SK-N-SH (cell line): ENCODE results near the gene ZFAND6. TPM values are rescaled to one million over a fixed set of nuclear protein-coding genes. Genes with fewer than 3 reads are reported as not detected.
A peak's percentile ranks its signal among the peaks of the same experiment; 100 is the strongest.

Experiments used
- CTCF ChIA-PET: fragments of 300-600, 350-600 bp; formaldehyde crosslinking; extraction: SDS; loops from one replicate; lab custom pipeline; 2021; lab: Yijun Ruan, JAX
- POLR2A ChIA-PET: fragments of 350-600 bp; sonication (Branson Sonifier 250); formaldehyde crosslinking; extraction: SDS; loops from one replicate; lab custom pipeline; 2020; ENCODE audit warnings: antibody characterized with exemption, inconsistent platforms; lab: Yijun Ruan, JAX
- DNase-seq: peaks from one replicate; pipeline ENCODE4 v3.0.0; 2012
- H2AFZ ChIP-seq: fragments of 200-600 bp; sonication (generic); 2 replicates; pipeline ENCODE4 v1.8.1; 2016; ENCODE audit warnings: antibody characterized with exemption, mild to moderate bottlenecking, low read depth
- H3F3A ChIP-seq: fragments of 200-600 bp; sonication (generic); replicated peaks from 2 replicates; pipeline ENCODE3; 2016; ENCODE audit warnings: antibody characterized with exemption, mild to moderate bottlenecking; ENCODE audit not compliant: insufficient read depth
- H3K27ac ChIP-seq, 2 experiments: fragments of 200-500 bp in 1 of 2; fragments of 200-600 bp in 1 of 2; sonication (Bioruptor generic) in 1 of 2; sonication (generic), shearing (Covaris generic) in 1 of 2; 2 replicates each; pipeline versions ENCODE4 v1.5.1 to v1.6.1; 2014 to 2016; ENCODE audit warnings: low read depth in 2 of 2, inconsistent platforms in 1 of 2, low read length in 1 of 2, mild to moderate bottlenecking in 1 of 2, mixed read lengths in 1 of 2
- H3K27me3 ChIP-seq: fragments of 200-600 bp; sonication (generic), shearing (Covaris generic); 2 replicates; pipeline ENCODE4 v1.6.1; 2016; ENCODE audit warnings: mixed run types; ENCODE audit not compliant: insufficient read depth
- H3K36me3 ChIP-seq, 2 experiments: fragments of 200-500 bp in 1 of 2; fragments of 200-600 bp in 1 of 2; sonication (Bioruptor generic) in 1 of 2; sonication (generic) in 1 of 2; replicated peaks in 1 of 2; 2 replicates each; pipeline versions ENCODE3 to v1.5.1; 2014 to 2016; ENCODE audit warnings: low read length in 1 of 2, mild to moderate bottlenecking in 1 of 2; ENCODE audit not compliant: insufficient read depth in 2 of 2, control insufficient read depth in 1 of 2
- H3K4me1 ChIP-seq, 2 experiments: fragments of 200-500 bp in 1 of 2; fragments of 200-600 bp in 1 of 2; sonication (Bioruptor generic) in 1 of 2; sonication (generic), shearing (Covaris generic) in 1 of 2; 2 replicates each; pipeline versions ENCODE4 v1.5.1 to v1.6.1; 2014 to 2016; ENCODE audit warnings: low read depth in 1 of 2, low read length in 1 of 2, mixed run types in 1 of 2; ENCODE audit not compliant: insufficient read depth in 2 of 2, control insufficient read depth in 1 of 2
- H3K4me2 ChIP-seq: fragments of 200-600 bp; sonication (generic), shearing (Covaris generic); 2 replicates; pipeline ENCODE4 v1.6.1; 2017; ENCODE audit warnings: mixed run types
- H3K4me3 ChIP-seq, 2 experiments: fragments of 200-500 bp in 1 of 2; fragments of 200-600 bp in 1 of 2; sonication (Bioruptor generic) in 1 of 2; sonication (generic), shearing (Covaris generic) in 1 of 2; 2 replicates each; pipeline versions ENCODE4 v1.5.1 to v1.8.1; 2014 to 2016; ENCODE audit warnings: low read depth in 2 of 2, inconsistent platforms in 1 of 2, low read length in 1 of 2, mild to moderate bottlenecking in 1 of 2, mixed read lengths in 1 of 2, moderate library complexity in 1 of 2
- H3K79me2 ChIP-seq: fragments of 200-600 bp; sonication (generic); 2 replicates; pipeline ENCODE4 v1.8.1; 2017; ENCODE audit warnings: mild to moderate bottlenecking; ENCODE audit not compliant: insufficient read depth
- H3K9ac ChIP-seq: fragments of 200-600 bp; sonication (generic); 2 replicates; pipeline ENCODE4 v1.6.1; 2017; ENCODE audit warnings: mixed run types
- H3K9me2 ChIP-seq: fragments of 200-600 bp; sonication (generic); 2 replicates; pipeline ENCODE4 v1.6.1; 2017; ENCODE audit warnings: mixed run types
- H3K9me3 ChIP-seq: fragments of 200-600 bp; sonication (generic); 2 replicates; pipeline ENCODE4 v1.6.1; 2017; ENCODE audit warnings: mixed run types, mild to moderate bottlenecking, moderate library complexity
- H4K20me1 ChIP-seq: fragments of 200-600 bp; sonication (generic); 2 replicates; pipeline ENCODE4 v1.6.1; 2017; ENCODE audit warnings: mild to moderate bottlenecking, mixed run types; ENCODE audit not compliant: insufficient read depth
- ELF1 ChIP-seq: IDR thresholded peaks from 2 replicates; pipeline ENCODE4 v1.4.0; 2012
- EZH2phosphoT487 ChIP-seq: fragments of 200-600 bp; sonication (generic); IDR thresholded peaks from 2 replicates; pipeline ENCODE4 v1.6.1; 2017; ENCODE audit warnings: low read depth, mixed run types, mild to moderate bottlenecking, antibody characterized with exemption, moderate library complexity, borderline replicate concordance
- FOSL2 ChIP-seq: IDR thresholded peaks from 2 replicates; pipeline ENCODE4 v1.4.0; 2012; ENCODE audit warnings: low read depth, mild to moderate bottlenecking, moderate library complexity, borderline replicate concordance
- FOXJ3 ChIP-seq: sonication (generic); formaldehyde crosslinking; IDR thresholded peaks from 2 replicates; pipeline ENCODE4 v1.5.1; 2020; ENCODE audit warnings: mild to moderate bottlenecking, missing genetic modification reagents
- FOXM1 ChIP-seq: IDR thresholded peaks from 2 replicates; pipeline ENCODE4 v1.4.0; 2012; ENCODE audit warnings: low read depth, mild to moderate bottlenecking
- GABPA ChIP-seq: IDR thresholded peaks from 2 replicates; pipeline ENCODE4 v1.4.0; 2012; ENCODE audit warnings: low read depth, mild to moderate bottlenecking
- MAX ChIP-seq: IDR thresholded peaks from 2 replicates; pipeline ENCODE4 v1.4.0; 2012; ENCODE audit warnings: low read depth
- MEF2A ChIP-seq: IDR thresholded peaks from 2 replicates; pipeline ENCODE4 v1.4.0; 2012; ENCODE audit warnings: low read depth, borderline replicate concordance
- PBX3 ChIP-seq: IDR thresholded peaks from 2 replicates; pipeline ENCODE4; 2012
- POLR2AphosphoS5 ChIP-seq: IDR thresholded peaks from 2 replicates; pipeline ENCODE4 v1.6.1; 2012; ENCODE audit warnings: low read depth, low read length
- RAD21 ChIP-seq: IDR thresholded peaks from 2 replicates; pipeline ENCODE4 v1.6.1; 2012; ENCODE audit warnings: mild to moderate bottlenecking, low read length
- RCOR1 ChIP-seq: fragments of 150-350 bp; IDR thresholded peaks from 2 replicates; pipeline ENCODE4 v1.6.1; 2017; ENCODE audit warnings: antibody characterized with exemption, low read length
- REST ChIP-seq: IDR thresholded peaks from 2 replicates; pipeline ENCODE4 v1.6.1; 2012; ENCODE audit warnings: mild to moderate bottlenecking, low read depth, low read length, moderate library complexity
- RFX5 ChIP-seq: IDR thresholded peaks from 2 replicates; pipeline ENCODE4 v1.6.1; 2012; ENCODE audit warnings: mild to moderate bottlenecking, improper control_type of control experiment, low read length
- RXRA ChIP-seq: IDR thresholded peaks from 2 replicates; pipeline ENCODE4 v1.4.0; 2012; ENCODE audit warnings: low read depth, mild to moderate bottlenecking, borderline replicate concordance
- SIN3A ChIP-seq: IDR thresholded peaks from 2 replicates; pipeline ENCODE4 v1.6.1; 2012; ENCODE audit warnings: low read depth, mild to moderate bottlenecking, low read length, moderate library complexity, borderline replicate concordance
- SMC3 ChIP-seq: IDR thresholded peaks from 2 replicates; pipeline ENCODE4 v1.6.1; 2012; ENCODE audit warnings: low read depth, low read length, improper control_type of control experiment
- ZBTB33 ChIP-seq: IDR thresholded peaks from 2 replicates; pipeline ENCODE4 v1.4.0; 2012; ENCODE audit warnings: low read depth, borderline replicate concordance
- WGBS: methylation state at CpG from one replicate; pipeline ENCODE4 v1.1.6; 2017; ENCODE audit warnings: low lambda C conversion rate; 5-methylcytosine and 5-hydroxymethylcytosine counted together
- polyA plus RNA-seq, 3 experiments: library from polyadenylated mRNA; depleted of rRNA; stranded (reverse); fragments of >200 nt; gene quantifications; 2 replicates each; pipeline ENCODE4 v1.2.3, GENCODE V29; 2012
- TF ChIP-seq, protein P1 (sequence below): fragments of 200-600 bp; sonication (generic); IDR thresholded peaks from 2 replicates; pipeline ENCODE4 v1.6.1; 2017; ENCODE audit warnings: antibody characterized with exemption, mild to moderate bottlenecking, moderate library complexity

ZFAND6 gene
- polyA plus RNA-seq, 1 of the 3 experiments (the other 2 are of a cell fraction), result 90.1 TPM

DNA sequence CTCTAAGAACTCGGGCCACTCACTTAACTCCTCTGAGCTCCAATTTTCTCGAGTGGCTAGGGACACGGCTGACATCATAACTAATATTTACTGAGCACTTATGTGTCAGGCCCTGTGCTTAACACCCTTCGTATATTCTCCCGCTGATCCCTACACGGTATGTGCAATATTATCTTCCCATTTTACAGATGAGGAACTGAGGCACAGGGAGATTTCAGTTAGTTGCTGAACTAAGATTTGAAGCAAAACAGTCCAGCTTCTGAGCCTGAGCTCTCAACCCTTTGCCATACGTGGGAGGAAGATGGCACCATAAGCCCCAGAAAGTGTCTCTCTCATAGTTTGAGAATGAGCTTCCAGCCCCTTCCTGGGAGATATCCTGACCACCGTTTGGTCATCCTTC, 112.9 kb downstream of the ZFAND6 start:
- Histone ChIP-seq H3K9me3 (no peaks in the 10 kb centered on the region), H4K20me1 (no peaks in the 10 kb centered on the region), H3K27ac (no peak overlapping the region), H3K9me2 (no peaks in the 10 kb centered on the region), H3K36me3 (peaks cover 0 to 9% of the 10 kb centered on the region in 2 experiments), H3K4me1 (peaks cover 0 to 14% of the 10 kb centered on the region in 2 experiments; a peak in 2 of 4 replicates), H2AFZ (no peak overlapping the region), H3K27me3 (no peaks in the 10 kb centered on the region), H3K4me3 (no peak overlapping the region), H3F3A (peaks cover 16% of the 10 kb centered on the region), H3K9ac (no peak overlapping the region), H3K4me2 (no peak overlapping the region), H3K79me2 (no peaks in the 10 kb centered on the region)
- DNase-seq, result no peak
- 75% methylated on average over 8 of the region's 8 CpGs for WGBS
- ChIA-PET POLR2A (no interaction called here), CTCF (interaction anchor here (1.0 to 2.7 kb wide), 11 partner anchors 9 to 797 kb away, joined by 3 to 18 read pairs (median 6); partner anchors contain the start of gene ZFAND6)
- no peak for TF ChIP-seq FOXJ3 (CRISPR knock-in tag)
- no peak for TF ChIP-seq FOSL2
- no peak for TF ChIP-seq MAX
- TF ChIP-seq RFX5, result no peak
- no peak for TF ChIP-seq GABPA
- no peak for TF ChIP-seq FOXM1
- TF ChIP-seq RCOR1, result no peak
- TF ChIP-seq SIN3A, result no peak
- TF ChIP-seq MEF2A, result no peak
- TF ChIP-seq EZH2phosphoT487, result no peak
- no peak for TF ChIP-seq PBX3

DNA sequence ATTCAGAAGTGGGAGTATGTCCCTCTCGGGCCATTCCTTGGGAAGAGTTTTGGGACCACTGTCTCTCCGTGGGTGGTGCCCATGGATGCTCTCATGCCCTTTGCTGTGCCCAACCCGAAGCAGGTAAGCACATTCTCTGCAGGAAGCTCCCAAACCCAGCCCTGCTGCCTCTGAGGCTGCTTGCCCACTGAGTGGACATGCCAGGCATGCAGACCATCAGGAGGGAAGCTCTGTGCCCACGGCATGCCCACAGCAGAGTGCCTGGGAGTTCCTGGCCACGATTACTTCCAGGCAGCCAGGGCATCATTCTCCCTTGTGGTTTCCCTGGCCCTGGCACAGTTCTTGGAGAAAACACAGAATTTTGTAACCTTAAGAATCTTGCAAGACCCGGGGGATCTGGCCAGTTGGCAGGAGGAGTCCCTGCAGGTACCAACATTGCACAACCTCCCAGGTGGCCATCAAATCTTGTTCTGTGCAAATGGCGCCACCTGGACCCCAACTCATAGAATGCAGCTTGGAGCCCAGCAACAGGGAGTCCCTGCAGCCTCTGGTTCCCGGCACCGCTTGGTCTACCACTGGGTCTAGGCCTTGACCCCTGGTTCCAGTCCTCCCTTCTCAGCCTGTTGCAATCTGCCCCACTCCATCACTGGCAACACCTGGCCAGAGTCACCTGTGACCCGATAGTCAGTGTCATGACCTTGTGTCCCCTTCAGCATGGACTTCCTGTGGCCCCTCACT, 113.7 kb downstream of the ZFAND6 start:
- H3K9me2 ChIP-seq, result no peaks in the 10 kb centered on the region
- no peaks in the 10 kb centered on the region for H3K79me2 ChIP-seq
- CTCF ChIA-PET, result interaction anchor here (0.6 to 2.7 kb wide), 31 partner anchors 8 to 832 kb away, joined by 3 to 18 read pairs (median 3); partner anchors contain the start of genes FAH and ZFAND6
- WGBS, result 78% methylated on average over 6 of the region's 10 CpGs
- H3K9me3 ChIP-seq, result no peaks in the 10 kb centered on the region
- POLR2A ChIA-PET, result no interaction called here
- H2AFZ ChIP-seq, result no peak overlapping the region
- peaks cover 17% of the 10 kb centered on the region for H3F3A ChIP-seq
- no peak overlapping the region for H3K4me3 ChIP-seq
- peaks cover 0 to 14% of the 10 kb centered on the region in 2 experiments; a peak in 2 of 4 replicates for H3K4me1 ChIP-seq
- DNase-seq, result peak; percentile 79
- H3K27ac ChIP-seq, result peak overlapping the region in 1 of 2 experiments; percentile 74; a peak in 1 of 4 replicates
- H3K36me3 ChIP-seq, result peaks cover 0 to 16% of the 10 kb centered on the region in 2 experiments
- H4K20me1 ChIP-seq, result no peaks in the 10 kb centered on the region
- H3K27me3 ChIP-seq, result no peaks in the 10 kb centered on the region
- no peak overlapping the region for H3K9ac ChIP-seq
- 0 out of 2 replicates have a peak overlapping the region, but pooled peaks have one; percentile 47 for H3K4me2 ChIP-seq
- TF ChIP-seq RAD21, result peak; percentile 87
- no peak for TF ChIP-seq REST
- TF ChIP-seq, protein P1, sequence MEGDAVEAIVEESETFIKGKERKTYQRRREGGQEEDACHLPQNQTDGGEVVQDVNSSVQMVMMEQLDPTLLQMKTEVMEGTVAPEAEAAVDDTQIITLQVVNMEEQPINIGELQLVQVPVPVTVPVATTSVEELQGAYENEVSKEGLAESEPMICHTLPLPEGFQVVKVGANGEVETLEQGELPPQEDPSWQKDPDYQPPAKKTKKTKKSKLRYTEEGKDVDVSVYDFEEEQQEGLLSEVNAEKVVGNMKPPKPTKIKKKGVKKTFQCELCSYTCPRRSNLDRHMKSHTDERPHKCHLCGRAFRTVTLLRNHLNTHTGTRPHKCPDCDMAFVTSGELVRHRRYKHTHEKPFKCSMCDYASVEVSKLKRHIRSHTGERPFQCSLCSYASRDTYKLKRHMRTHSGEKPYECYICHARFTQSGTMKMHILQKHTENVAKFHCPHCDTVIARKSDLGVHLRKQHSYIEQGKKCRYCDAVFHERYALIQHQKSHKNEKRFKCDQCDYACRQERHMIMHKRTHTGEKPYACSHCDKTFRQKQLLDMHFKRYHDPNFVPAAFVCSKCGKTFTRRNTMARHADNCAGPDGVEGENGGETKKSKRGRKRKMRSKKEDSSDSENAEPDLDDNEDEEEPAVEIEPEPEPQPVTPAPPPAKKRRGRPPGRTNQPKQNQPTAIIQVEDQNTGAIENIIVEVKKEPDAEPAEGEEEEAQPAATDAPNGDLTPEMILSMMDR, result peak; percentile 74
- TF ChIP-seq SMC3, result peak; percentile 79
- TF ChIP-seq ZBTB33, result no peak
- no peak for TF ChIP-seq ELF1
- TF ChIP-seq RXRA, result no peak
- TF ChIP-seq POLR2AphosphoS5, result no peak
